WI38 (cell line): Measurements from ENCODE around the gene UGT3A2.

ENCODE experiments used
- H3K4me3 ChIP-seq: 2 replicates; pipeline ENCODE4 v1.5.1; 2011; ENCODE audit warnings: low read depth, mild to moderate bottlenecking, control low read depth, low read length
- TF ChIP-seq, protein P1 (sequence below): IDR thresholded peaks from 2 replicates; pipeline ENCODE4 v1.5.1; 2012; ENCODE audit warnings: low read depth, mild to moderate bottlenecking, control low read depth, low read length

UGT3A2 gene

DNA sequence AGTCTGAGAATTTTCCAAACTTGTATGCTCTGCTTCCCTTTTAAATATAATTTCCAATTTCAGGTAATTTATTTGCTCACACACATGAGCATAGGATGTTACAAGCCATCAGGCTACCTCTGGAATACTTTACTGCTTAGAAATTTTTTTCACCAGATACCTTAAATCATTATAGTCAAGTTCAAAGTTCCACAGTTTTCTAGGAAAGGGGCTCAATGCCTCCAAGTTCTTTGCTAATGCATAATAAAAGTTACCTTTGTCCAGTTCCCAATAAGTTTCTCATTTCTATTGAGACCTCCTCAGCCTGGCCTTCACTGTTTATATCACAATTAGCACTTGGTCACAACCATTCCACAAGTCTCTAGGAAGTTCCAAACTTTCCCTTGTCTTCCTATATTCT is 59.3 kb downstream of the UGT3A2 start:
- TF ChIP-seq, protein P1, sequence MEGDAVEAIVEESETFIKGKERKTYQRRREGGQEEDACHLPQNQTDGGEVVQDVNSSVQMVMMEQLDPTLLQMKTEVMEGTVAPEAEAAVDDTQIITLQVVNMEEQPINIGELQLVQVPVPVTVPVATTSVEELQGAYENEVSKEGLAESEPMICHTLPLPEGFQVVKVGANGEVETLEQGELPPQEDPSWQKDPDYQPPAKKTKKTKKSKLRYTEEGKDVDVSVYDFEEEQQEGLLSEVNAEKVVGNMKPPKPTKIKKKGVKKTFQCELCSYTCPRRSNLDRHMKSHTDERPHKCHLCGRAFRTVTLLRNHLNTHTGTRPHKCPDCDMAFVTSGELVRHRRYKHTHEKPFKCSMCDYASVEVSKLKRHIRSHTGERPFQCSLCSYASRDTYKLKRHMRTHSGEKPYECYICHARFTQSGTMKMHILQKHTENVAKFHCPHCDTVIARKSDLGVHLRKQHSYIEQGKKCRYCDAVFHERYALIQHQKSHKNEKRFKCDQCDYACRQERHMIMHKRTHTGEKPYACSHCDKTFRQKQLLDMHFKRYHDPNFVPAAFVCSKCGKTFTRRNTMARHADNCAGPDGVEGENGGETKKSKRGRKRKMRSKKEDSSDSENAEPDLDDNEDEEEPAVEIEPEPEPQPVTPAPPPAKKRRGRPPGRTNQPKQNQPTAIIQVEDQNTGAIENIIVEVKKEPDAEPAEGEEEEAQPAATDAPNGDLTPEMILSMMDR, result no peak
- H3K4me3 ChIP-seq, result no peak overlapping the region

DNA sequence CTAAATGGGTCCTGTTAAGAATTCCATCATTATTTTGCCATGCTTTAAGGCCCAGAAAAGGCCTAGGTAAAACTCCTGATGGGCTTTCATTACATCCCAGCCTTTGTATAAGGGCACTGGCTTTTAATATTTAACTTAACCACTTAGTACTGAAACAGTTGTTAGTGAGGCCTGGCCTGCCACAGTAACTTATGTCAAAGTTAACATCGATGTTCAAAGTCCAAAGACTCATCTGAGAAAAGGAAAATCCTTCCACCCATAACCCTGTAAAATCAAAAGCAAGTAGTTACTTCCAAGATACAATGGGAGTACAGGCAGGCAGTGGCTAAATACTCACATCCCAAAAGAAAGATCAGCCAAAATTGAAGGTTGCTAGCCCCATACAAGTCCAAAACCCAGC is 60.5 kb downstream of the UGT3A2 start:
- TF ChIP-seq, protein P1, result no peak
- H3K4me3 ChIP-seq, result no peak overlapping the region

DNA sequence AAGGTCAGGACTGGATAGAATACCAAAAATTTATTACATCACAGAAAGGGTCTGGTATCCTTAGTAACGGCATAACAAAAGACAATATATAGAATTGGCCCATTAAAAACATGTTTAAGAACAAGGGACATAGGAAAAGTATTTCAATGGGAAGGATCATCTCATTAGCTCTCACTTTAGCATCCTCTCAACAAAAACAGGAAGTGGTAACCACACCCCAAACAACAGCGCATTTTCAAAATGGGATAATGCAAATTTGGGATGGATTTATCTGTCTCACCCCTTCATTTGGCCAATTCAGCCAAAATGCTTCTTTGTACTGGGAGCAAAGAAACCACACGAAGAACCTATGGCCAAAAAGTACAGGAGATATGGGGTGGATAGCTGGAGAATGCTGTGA is 65.7 kb downstream of the UGT3A2 start:
- H3K4me3 ChIP-seq, result no peak overlapping the region

DNA sequence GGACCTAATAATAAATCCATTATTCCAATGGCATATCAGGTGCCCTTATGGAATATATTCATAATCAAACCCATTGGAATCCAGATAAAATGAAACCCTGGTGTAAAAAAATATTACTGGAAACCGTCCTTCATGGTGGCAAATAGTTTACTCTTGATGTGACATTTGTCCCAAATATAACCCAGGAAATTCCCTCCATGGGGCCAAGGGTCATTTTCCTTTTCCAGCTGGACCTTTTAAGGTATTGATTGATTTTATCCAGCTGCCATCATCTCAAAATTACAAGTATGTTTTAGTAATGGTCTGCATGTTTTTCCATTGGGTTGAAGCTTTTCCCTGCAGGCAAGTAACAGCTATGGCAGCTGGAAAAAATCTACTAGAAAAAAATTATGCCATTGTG is 67.1 kb downstream of the UGT3A2 start:
- no peak overlapping the region for H3K4me3 ChIP-seq
- TF ChIP-seq, protein P1, result no peak

More for the DNA sequence above, 65.7 kb downstream of the UGT3A2 start:
- TF ChIP-seq, protein P1, result no peak

DNA sequence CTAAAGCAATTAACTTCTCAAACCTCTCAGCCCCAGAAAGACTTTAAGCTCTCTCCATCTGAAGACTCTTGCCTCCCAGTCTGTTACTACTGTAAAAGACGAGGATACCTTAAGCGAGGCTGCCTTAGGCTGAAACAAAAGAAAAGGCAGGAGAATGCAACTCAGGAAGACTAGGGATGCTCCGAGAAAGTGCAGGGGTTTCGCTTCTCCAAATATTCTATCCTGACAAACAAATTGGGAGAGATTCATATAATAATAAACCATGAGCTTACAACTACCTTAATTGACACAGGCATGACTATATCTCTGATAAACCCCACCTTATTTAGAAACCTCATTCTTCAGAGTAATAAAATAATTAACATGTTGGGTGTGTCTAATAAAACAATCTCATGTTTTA is 70.6 kb downstream of the UGT3A2 start:
- TF ChIP-seq, protein P1, result no peak
- no peak overlapping the region for H3K4me3 ChIP-seq

DNA sequence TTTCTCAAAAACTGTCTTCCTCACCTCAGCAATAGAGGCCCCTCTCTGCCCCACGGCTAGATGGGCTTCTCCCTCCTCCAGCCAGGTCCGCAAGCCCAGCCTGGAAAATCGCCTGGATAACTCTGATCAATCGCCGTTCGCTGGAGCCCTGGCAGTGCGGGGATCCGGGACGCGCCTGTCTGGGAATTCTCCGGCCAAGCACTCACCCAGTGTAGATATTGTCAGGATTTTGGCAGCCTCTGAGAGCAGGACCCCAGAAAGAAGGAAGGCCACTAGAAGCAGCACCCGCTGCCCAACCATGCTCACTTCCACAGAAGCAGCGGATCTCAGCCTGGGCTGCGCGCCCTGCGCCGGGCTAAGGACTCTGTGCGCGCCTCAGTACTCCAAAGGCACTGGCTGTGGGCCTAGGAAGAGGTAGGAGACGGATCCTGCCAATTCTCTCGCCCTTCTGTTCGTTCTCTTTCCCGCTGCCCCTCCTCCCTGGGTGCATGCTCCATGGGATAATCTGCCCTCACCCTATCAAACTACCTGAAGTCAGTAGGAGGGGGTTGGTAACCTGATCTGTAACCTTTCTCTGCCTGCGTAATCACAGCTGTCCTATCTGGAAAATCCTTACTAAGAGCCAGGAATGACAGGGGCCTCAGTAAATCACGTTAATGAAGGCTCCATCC is 75.6 kb downstream of the UGT3A2 start, which contains the start of gene UGT3A1:
TSS of gene UGT3A1 (minus strand) at position 450 of the 671 bp plus-strand sequence. CDS start at position 300, 150 bp downstream.
- TF ChIP-seq, protein P1, result no peak
- no peak within 1 kb of the TSS for H3K4me3 ChIP-seq

DNA sequence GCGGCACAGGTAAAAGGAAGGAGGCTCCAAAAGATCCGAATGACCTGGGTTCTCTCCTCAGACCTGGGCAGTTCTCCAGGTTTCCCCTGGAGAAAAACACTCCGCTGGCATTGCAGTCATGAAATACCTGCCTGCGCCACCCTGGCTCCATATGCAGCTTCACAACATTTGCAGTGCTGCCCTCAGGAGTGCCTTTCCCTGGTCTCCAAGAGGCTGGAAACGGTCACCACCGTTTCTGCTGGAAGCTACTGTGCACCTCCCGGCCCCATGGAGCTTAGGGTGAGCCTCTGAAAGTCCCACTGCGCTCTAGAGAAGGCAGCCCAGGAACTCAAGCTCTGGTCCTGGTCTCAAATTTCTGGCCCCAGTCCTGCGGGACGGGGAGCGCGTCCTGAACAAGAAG is 76.2 kb downstream of the UGT3A2 start:
- TF ChIP-seq, protein P1, result no peak
- H3K4me3 ChIP-seq, result no peak overlapping the region
